IPS-18c (cell line): ENCODE data around the gene TMEM255B.
"Not testable (repeated sequence)": the region's sequence is repeated elsewhere in the genome, so short reads cannot be mapped to it uniquely, and the experiment has no call there.

Source experiments
- H3K4me3 ChIP-seq: 2 replicates; pipeline ENCODE4 v1.7.0; 2013; ENCODE audit warnings: low read depth, mild to moderate bottlenecking, low read length, moderate library complexity; ENCODE audit not compliant: insufficient read depth
- H3K9me3 ChIP-seq: one replicate; pipeline ENCODE4 v1.6.1; 2013; ENCODE audit warnings: mild to moderate bottlenecking, low read length, moderate library complexity; ENCODE audit not compliant: control insufficient read depth, insufficient read depth

TMEM255B gene

DNA sequence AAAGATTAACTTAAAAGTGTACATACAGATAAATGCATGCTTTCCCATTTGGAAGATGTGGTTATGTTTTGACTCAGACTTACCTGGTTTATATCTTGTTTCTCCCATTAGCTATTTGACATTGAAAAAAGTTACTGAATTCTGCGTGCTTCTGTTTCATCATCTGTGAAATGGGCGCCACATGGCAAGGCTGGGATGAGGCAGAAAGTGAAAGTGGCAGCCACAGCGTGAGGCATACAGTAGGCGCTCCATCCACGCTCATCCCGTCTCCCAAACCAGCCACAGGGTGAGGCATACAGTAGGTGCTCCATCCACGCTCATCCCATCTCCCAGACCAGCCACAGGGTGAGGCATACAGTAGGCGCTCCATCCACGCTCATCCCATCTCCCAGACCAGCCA, 14.0 kb upstream of the TMEM255B start:
- H3K9me3 ChIP-seq: no peaks in the 10 kb centered on the region
- H3K4me3 ChIP-seq: no peak overlapping the region

- not testable (repeated sequence) for H3K9me3 ChIP-seq, H3K4me3 ChIP-seq
Observed at GRCh38 chr13:113745500-113746142, 13.4 kb upstream of the TMEM255B start.

DNA sequence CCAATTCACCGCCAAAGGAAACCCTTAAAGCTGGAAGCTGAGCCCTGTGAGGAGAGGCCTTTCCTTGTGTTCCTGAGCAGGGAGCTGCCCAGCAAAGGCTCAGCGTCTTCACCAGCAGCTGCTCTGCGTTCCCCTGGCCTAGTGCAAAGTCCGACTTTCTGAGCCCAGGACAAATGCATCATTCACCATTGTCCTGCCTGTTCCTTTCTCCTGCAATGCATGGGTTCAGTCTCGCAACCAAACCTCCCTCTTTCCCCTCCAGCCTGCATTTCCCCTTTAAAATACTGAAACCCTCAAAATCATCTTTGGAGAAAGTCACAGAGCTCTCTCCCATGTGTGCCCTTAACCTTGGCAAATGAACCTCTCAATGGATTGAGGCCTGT, 12.9 kb upstream of the TMEM255B start:
- no peaks in the 10 kb centered on the region for H3K9me3 ChIP-seq
- no peak overlapping the region for H3K4me3 ChIP-seq

GRCh38 chr13:113746671-113747070, 12.4 kb upstream of the TMEM255B start:
- Histone ChIP-seq H3K4me3 (no peak overlapping the region), H3K9me3 (no peaks in the 10 kb centered on the region)

GRCh38 chr13:113747291-113747833, 11.7 kb upstream of the TMEM255B start:
- Histone ChIP-seq H3K4me3 (no peak overlapping the region), H3K9me3 (no peaks in the 10 kb centered on the region)

- Histone ChIP-seq H3K9me3 (no peaks in the 10 kb centered on the region), H3K4me3 (no peak overlapping the region)
Observed at GRCh38 chr13:113748101-113748861, 10.7 kb upstream of the TMEM255B start.

GRCh38 chr13:113748862-113749451, 10.1 kb upstream of the TMEM255B start:
- no peaks in the 10 kb centered on the region for H3K9me3 ChIP-seq

GRCh38 chr13:113749507-113749906, 9.5 kb upstream of the TMEM255B start:
- Histone ChIP-seq H3K4me3 (no peak overlapping the region), H3K9me3 (no peaks in the 10 kb centered on the region)

More at GRCh38 chr13:113748862-113749451, 10.1 kb upstream of the TMEM255B start:
- no peak overlapping the region for H3K4me3 ChIP-seq

DNA sequence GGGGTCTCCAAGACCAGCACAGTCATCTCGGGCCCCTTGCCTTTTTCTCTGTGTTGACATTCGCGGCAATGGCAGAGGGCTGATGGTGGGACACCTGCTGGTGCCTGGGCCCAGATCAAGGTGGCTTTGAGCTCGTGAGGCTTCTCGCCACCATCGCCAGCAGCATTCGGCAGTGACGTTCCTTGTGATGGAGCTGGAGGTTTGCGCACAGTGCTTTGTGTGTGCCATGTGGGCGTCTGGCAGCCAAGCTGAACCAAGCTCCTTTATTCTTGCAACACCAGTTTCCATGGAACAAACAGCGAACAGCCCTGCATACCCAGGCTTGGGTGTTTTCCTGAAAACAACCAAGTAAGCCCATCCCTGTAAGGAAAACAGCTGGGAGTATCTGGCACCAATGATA, 9.1 kb upstream of the TMEM255B start:
- no peaks in the 10 kb centered on the region for H3K9me3 ChIP-seq
- no peak overlapping the region for H3K4me3 ChIP-seq

GRCh38 chr13:113750554-113751399, 8.2 kb upstream of the TMEM255B start:
- Histone ChIP-seq H3K4me3 (no peak overlapping the region), H3K9me3 (no peaks in the 10 kb centered on the region)

DNA sequence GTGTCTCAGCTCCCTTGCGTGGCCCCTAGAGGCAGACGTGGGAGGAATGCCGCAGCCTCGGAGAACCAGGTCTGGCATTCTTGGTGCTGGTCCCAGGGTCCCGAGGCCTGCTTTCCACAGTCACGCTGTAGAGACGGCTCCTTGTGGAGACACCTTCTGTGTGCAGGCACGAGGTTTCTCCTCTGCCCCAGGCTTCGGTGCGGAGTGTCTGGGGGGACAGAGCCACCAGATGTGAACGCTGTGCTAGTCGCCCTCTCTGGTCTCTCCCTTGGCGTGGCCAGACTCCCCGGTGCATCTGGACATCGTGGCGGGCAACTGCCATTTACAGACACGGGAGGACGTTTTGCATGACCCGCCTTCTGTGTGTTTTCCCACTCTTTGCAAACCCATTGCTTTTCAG, 7.5 kb upstream of the TMEM255B start:
- Histone ChIP-seq H3K9me3 (no peaks in the 10 kb centered on the region), H3K4me3 (no peak overlapping the region)

GRCh38 chr13:113752211-113752986, 6.6 kb upstream of the TMEM255B start:
- not testable (repeated sequence) for H3K9me3 ChIP-seq, H3K4me3 ChIP-seq

DNA sequence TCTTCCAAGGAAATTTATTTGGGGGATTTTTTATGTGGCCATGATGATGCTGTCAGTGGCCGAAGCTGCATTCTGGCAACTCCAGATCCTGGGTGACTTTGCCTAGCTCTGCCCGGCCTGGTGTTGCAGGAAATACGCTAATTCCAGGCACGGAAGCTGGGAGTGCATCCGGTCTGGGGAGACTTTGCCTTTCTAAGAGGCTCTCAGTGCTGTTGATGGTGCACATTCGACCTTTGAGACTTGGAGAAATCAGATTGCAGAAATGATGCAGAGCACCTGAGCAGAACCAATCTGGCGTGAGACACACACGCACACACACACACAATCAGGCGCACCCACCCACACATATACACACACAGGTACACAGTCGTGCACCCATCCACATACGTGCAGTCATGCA, 5.9 kb upstream of the TMEM255B start:
- no peak overlapping the region for H3K4me3 ChIP-seq
- H3K9me3 ChIP-seq: no peaks in the 10 kb centered on the region

DNA sequence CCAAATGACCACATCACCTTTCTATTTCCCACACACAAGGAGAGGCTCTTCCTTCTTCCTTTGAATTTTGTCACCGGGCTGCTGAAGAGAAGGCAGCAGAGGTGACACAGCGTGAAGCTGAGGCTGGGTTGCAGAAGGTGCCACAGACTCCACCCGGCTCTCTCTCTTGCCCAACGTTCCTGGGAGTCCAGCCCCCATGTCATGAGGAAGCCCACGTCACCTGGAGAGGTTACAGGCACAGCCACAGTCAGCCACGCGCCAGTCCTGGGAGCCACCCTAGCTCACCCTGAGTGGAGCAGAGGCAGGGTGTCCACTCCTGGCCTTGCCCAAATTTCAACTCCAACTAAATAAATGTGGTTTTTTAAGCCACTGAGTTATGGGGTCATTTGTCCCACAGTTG, 4.8 kb upstream of the TMEM255B start:
- no peaks in the 10 kb centered on the region for H3K9me3 ChIP-seq
- no peak overlapping the region for H3K4me3 ChIP-seq

- Histone ChIP-seq H3K4me3 (no peak overlapping the region), H3K9me3 (no peaks in the 10 kb centered on the region)
Observed at GRCh38 chr13:113754691-113755090, 4.3 kb upstream of the TMEM255B start.

DNA sequence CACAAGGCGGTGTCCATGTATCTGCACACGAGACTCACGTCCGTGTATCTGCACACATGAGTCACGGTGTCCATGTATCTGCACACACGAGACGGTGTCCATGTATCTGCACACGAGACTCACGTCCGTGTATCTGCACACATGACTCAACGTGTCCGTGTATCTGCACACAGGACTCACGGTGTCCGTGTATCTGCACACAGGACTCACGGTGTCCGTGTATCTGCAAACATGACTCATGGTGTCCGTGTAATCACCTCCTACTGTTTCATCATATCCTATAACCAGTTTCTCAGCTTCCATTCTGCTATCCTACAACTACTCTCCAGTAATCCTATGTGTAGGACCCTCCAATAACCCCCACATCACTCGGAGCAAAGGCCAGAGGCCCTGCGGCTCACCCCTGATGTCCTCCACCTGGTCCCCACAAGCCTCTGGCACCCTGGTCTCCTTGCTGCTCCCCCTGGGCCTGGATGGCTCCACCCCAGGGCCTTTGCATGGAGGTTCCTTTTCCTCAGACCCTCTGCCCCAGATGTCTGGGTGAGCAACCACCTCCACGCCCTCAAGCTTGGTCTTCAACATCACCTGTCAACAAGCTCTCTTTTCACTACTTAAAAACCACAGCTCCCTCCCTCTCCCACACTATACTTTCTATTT, 2.5 kb upstream of the TMEM255B start:
- Histone ChIP-seq H3K9me3 (no peaks in the 10 kb centered on the region), H3K4me3 (no peak overlapping the region)
